HG02938 (cell line): ENCODE data around the gene PYGO2.
"Not testable (repeated sequence)": the region's sequence is repeated elsewhere in the genome, so short reads cannot be mapped to it uniquely, and the experiment has no call there.

ENCODE experiments used
- ATAC-seq: cut with Tn5 transposase; IDR thresholded peaks from one replicate; pipeline ENCODE4 v1.9.1; 2021; ENCODE audit warnings: mild to moderate bottlenecking, moderate library complexity; ENCODE audit not compliant: unreplicated experiment

PYGO2 gene

DNA sequence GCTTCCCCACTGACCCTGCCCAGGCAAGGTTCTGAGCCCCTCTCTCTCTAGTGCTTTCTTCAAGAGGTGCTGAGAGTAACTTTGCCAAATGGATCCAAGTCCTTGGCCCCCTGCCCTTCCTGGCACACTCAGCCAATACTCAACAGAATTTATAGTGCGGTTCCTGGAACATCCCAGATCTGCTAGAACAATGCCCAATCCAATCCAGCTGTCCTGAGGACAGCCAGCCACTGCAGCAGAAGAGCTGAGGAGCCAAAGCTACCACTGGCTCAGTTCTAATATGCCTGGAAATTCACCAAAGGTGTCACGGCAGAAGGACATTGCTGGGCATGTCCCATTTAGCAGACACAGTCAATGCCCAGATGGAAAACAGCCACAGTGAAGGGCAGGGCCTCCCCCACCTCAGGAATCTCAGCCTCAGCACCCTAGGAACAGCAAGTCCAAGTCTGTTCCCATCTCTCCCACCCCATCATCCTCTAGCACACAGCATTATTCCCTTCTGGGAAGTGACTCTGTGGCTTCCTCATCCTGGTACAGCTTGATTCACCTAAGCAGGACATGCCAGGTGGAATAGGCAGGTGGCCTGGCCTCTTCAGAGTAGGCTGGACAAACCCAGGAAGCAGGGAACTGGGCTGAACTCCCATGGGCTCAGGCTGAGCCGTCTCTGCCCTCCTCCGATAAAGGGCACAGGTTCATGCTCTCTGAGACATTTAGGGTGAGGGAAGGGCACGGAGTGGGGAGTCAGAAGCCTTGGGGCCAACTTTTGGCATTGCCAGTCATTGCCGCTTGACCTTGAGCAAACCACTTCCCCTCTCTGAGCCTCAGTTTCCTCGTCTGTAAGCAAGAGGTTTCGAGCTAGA lies 49.7 kb downstream of the PYGO2 start:
- ATAC-seq = no peak

GRCh38 chr1:154910851-154911250 lies 50.7 kb downstream of the PYGO2 start:
- no peak for ATAC-seq

DNA sequence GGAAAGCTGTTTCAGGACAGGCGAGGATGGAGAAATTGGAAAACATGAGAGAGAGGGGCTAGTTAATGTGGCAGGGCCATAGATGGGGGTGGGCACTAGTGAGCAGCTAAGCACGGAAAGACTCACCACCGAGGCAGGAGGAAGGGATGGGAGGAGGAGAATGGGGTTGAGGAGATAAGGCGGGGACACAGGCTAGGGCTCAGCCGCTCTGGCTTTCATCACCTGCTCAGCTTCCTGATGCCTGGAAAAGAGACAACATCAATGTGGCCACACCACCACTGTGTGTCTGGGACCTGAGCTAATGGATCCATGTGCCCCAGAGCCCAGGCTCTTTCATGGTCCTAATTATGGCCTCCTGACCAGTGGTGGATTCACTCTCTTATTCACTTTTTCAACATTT lies 52.6 kb downstream of the PYGO2 start:
- ATAC-seq = no peak

DNA sequence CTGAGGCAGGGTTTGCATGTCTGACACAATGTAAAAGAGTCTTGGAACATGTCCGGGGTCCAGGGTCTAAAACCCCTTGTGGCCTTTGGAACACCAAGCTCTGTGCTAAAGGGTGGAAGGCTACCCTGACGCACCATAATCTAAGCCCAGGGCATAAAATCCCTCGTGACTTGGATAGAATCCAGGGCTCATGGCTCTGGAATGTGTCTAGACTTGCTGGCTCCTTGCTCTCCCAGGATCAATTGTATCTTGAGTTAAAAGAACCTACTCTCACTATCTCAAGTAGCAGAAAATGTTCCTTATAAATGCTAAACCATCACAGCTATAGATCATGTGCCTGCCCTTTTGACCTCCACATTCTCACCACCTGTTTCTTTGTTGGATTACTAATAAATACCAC lies 53.5 kb downstream of the PYGO2 start:
- ATAC-seq = not testable (repeated sequence)
